NCI-H1105 treated with DMSO at 0.1 percent for 48 hours (cell line): Measurements from ENCODE around the gene AHNAK.

Experiments used
- DNase-seq: peaks from one replicate; lab custom pipeline; 2025; lab: John Stamatoyannopoulos, UW

Gene AHNAK

GRCh38 chr11:62548545-62549335 is 2.1 kb upstream of the AHNAK start:
- no peak for DNase-seq

GRCh38 chr11:62547691-62548281 is 1.2 kb upstream of the AHNAK start:
- DNase-seq = no peak

- DNase-seq = no peak
Observed at GRCh38 chr11:62546929-62547625, 471 bp upstream of the AHNAK start.

GRCh38 chr11:62545437-62546243 is 966 bp downstream of the AHNAK start:
- DNase-seq = peak; percentile 24

GRCh38 chr11:62544581-62545436 is 1.8 kb downstream of the AHNAK start:
- DNase-seq = no peak

GRCh38 chr11:62543680-62544444 is 2.7 kb downstream of the AHNAK start:
- DNase-seq = no peak

- DNase-seq = peak; percentile 44
Observed at GRCh38 chr11:62542750-62543567, 3.6 kb downstream of the AHNAK start.

- DNase-seq = peak; percentile 4
Observed at GRCh38 chr11:62542111-62542745, 4.4 kb downstream of the AHNAK start.

- DNase-seq = no peak
Observed at GRCh38 chr11:62540804-62541701, 5.6 kb downstream of the AHNAK start.

GRCh38 chr11:62539238-62539925 is 7.2 kb downstream of the AHNAK start:
- peak; percentile 30 for DNase-seq

- no peak for DNase-seq
Observed at GRCh38 chr11:62538470-62539237, 8.0 kb downstream of the AHNAK start.

- DNase-seq = peak; percentile 71
Observed at GRCh38 chr11:62536301-62536957, 10.2 kb downstream of the AHNAK start.

GRCh38 chr11:62535802-62536201 is 10.8 kb downstream of the AHNAK start:
- DNase-seq = no peak

GRCh38 chr11:62534779-62535545 is 11.6 kb downstream of the AHNAK start:
- DNase-seq = no peak

- no peak for DNase-seq
Observed at GRCh38 chr11:62532096-62532495, 14.5 kb downstream of the AHNAK start.
